H9 (cell line): Measurements from ENCODE around the gene UBE4B. TPM values are rescaled to one million over a fixed set of nuclear protein-coding genes. Genes with fewer than 3 reads are reported as not detected.

Experiments
- DNase-seq: peaks from one replicate; pipeline ENCODE4 v3.0.0-alpha.2; 2017
- H2AFZ ChIP-seq: one replicate; pipeline ENCODE4 v1.6.1; 2013; ENCODE audit warnings: mild to moderate bottlenecking, low read length, control low read depth, moderate library complexity
- H2AK5ac ChIP-seq: 2 replicates; pipeline ENCODE4 v1.6.1; 2013; ENCODE audit warnings: low read length, control low read depth, mixed read lengths; ENCODE audit not compliant: insufficient read length
- H2BK120ac ChIP-seq: one replicate; pipeline ENCODE4 v1.6.1; 2013; ENCODE audit warnings: low read depth, mild to moderate bottlenecking, low read length, control low read depth, inconsistent platforms; ENCODE audit not compliant: poor library complexity, severe bottlenecking
- H2BK12ac ChIP-seq: 2 replicates; pipeline ENCODE4 v1.6.1; 2013; ENCODE audit warnings: low read length, control low read depth, mixed read lengths, low read depth; ENCODE audit not compliant: insufficient read length
- H2BK15ac ChIP-seq: 2 replicates; pipeline ENCODE4 v1.6.1; 2013; ENCODE audit warnings: low read depth, low read length, control low read depth
- H2BK20ac ChIP-seq: one replicate; pipeline ENCODE4 v1.6.1; 2013; ENCODE audit warnings: low read depth, mild to moderate bottlenecking, low read length, control low read depth, inconsistent platforms; ENCODE audit not compliant: poor library complexity, severe bottlenecking
- H2BK5ac ChIP-seq: 2 replicates; pipeline ENCODE4 v1.6.1; 2013; ENCODE audit warnings: low read length, control low read depth, mixed read lengths; ENCODE audit not compliant: insufficient read length
- H3K14ac ChIP-seq: 2 replicates; pipeline ENCODE4 v1.6.1; 2013; ENCODE audit warnings: low read length, control low read depth; ENCODE audit not compliant: insufficient read depth
- H3K18ac ChIP-seq: 2 replicates; pipeline ENCODE4 v1.6.1; 2013; ENCODE audit warnings: low read depth, mild to moderate bottlenecking, mixed read lengths, low read length, control low read depth; ENCODE audit not compliant: insufficient read length
- H3K23ac ChIP-seq: 2 replicates; pipeline ENCODE4 v1.6.1; 2013; ENCODE audit warnings: low read length, control low read depth, mixed read lengths, low read depth; ENCODE audit not compliant: insufficient read length
- H3K23me2 ChIP-seq: 2 replicates; pipeline ENCODE4 v1.6.1; 2013; ENCODE audit warnings: low read depth, mild to moderate bottlenecking, mixed read lengths, low read length, control low read depth; ENCODE audit not compliant: insufficient read length, poor library complexity, severe bottlenecking
- H3K27ac ChIP-seq: 2 replicates; pipeline ENCODE4 v1.5.1; 2013; ENCODE audit warnings: low read length, control low read depth, mixed read lengths, low read depth; ENCODE audit not compliant: insufficient read length
- H3K27me3 ChIP-seq: 2 replicates; pipeline ENCODE4 v1.6.1; 2013; ENCODE audit warnings: low read length, control low read depth, inconsistent platforms; ENCODE audit not compliant: insufficient read depth
- H3K4ac ChIP-seq: 2 replicates; pipeline ENCODE4 v1.6.1; 2013; ENCODE audit warnings: low read depth, mild to moderate bottlenecking, control low read depth, inconsistent platforms, low read length, moderate library complexity
- H3K4me1 ChIP-seq: 2 replicates; pipeline ENCODE4 v1.6.1; 2013; ENCODE audit warnings: low read length, control low read depth, inconsistent platforms; ENCODE audit not compliant: insufficient read depth
- H3K4me2 ChIP-seq: 2 replicates; pipeline ENCODE4 v1.6.1; 2013; ENCODE audit warnings: low read length, control low read depth, mixed read lengths; ENCODE audit not compliant: insufficient read length, insufficient read depth
- H3K56ac ChIP-seq: 2 replicates; pipeline ENCODE4 v1.6.1; 2013; ENCODE audit warnings: low read depth, mild to moderate bottlenecking, mixed read lengths, low read length, control low read depth; ENCODE audit not compliant: insufficient read length
- H3K79me1 ChIP-seq: 2 replicates; pipeline ENCODE4 v1.6.1; 2013; ENCODE audit warnings: low read depth, mild to moderate bottlenecking, moderate library complexity, low read length, control low read depth, inconsistent platforms; ENCODE audit not compliant: insufficient read depth, poor library complexity, severe bottlenecking
- H3K79me2 ChIP-seq: 2 replicates; pipeline ENCODE4 v1.6.1; 2013; ENCODE audit warnings: low read length, control low read depth, inconsistent platforms; ENCODE audit not compliant: insufficient read depth
- H3K9ac ChIP-seq: 2 replicates; pipeline ENCODE4 v1.6.1; 2013; ENCODE audit warnings: low read length, control low read depth, mixed read lengths; ENCODE audit not compliant: insufficient read length; ENCODE audit errors: extremely low read depth
- H3K9me3 ChIP-seq: one replicate; pipeline ENCODE4 v1.6.1; 2013; ENCODE audit warnings: low read depth, low read length, inconsistent platforms; ENCODE audit not compliant: control insufficient read depth
- H3T11ph ChIP-seq: one replicate; pipeline ENCODE4 v1.6.1; 2013; ENCODE audit warnings: mild to moderate bottlenecking, low read length, control low read depth, inconsistent platforms
- H4K20me1 ChIP-seq: one replicate; pipeline ENCODE4 v1.6.1; 2013; ENCODE audit not compliant: control insufficient read depth, insufficient read length, insufficient read depth
- H4K5ac ChIP-seq: 2 replicates; pipeline ENCODE4 v1.6.1; 2013; ENCODE audit warnings: low read depth, mild to moderate bottlenecking, mixed read lengths, low read length, control low read depth; ENCODE audit not compliant: insufficient read length
- H4K8ac ChIP-seq: replicated peaks from 2 replicates; pipeline ENCODE4 v1.6.1; 2013; ENCODE audit warnings: low read length, control low read depth, mixed read lengths, low read depth; ENCODE audit not compliant: insufficient read length
- H4K91ac ChIP-seq: 2 replicates; pipeline ENCODE4 v1.6.1; 2013; ENCODE audit warnings: low read depth, mild to moderate bottlenecking, moderate library complexity, mixed read lengths, low read length, control low read depth; ENCODE audit not compliant: insufficient read length
- H3K27ac Mint-ChIP-seq, 3 experiments: 2 replicates in 2 of 3; 3 replicates in 1 of 3; pipeline ENCODE4 v1.8.0; 2020 to 2021; ENCODE audit warnings: mixed read lengths in 3 of 3, mild to moderate bottlenecking in 1 of 3, moderate library complexity in 1 of 3
- H3K27me3 Mint-ChIP-seq: 2 replicates; pipeline ENCODE4 v1.8.0; 2021; ENCODE audit warnings: low read depth, mild to moderate bottlenecking, moderate library complexity, mixed read lengths
- H3K36me3 Mint-ChIP-seq, 3 experiments: 2 replicates in 2 of 3; 3 replicates in 1 of 3; pipeline ENCODE4 v1.8.0; 2020 to 2021; ENCODE audit warnings: low read depth in 3 of 3, mixed read lengths in 3 of 3; ENCODE audit not compliant: insufficient read depth in 1 of 3
- H3K4me1 Mint-ChIP-seq, 2 experiments: 2 replicates each; pipeline ENCODE4 v1.8.0; 2020; ENCODE audit warnings: mixed read lengths in 2 of 2
- H3K4me3 Mint-ChIP-seq, 2 experiments: 2 replicates in 1 of 2; 3 replicates in 1 of 2; pipeline ENCODE4 v1.8.0; 2020 to 2021; ENCODE audit warnings: mild to moderate bottlenecking in 2 of 2, mixed read lengths in 2 of 2, moderate library complexity in 1 of 2
- H3K9me3 Mint-ChIP-seq, 2 experiments: 2 replicates in 1 of 2; 3 replicates in 1 of 2; pipeline ENCODE4 v1.8.0; 2020; ENCODE audit warnings: mild to moderate bottlenecking in 2 of 2, mixed read lengths in 2 of 2, moderate library complexity in 1 of 2
- WGBS: extraction: QIAGEN DNeasy Blood & Tissue Kit; methylation state at CpG from one replicate; pipeline ENCODE4 v1.1.7; 2013; ENCODE audit warnings: missing lambda C conversion rate, low lambda C conversion rate, mixed read lengths; ENCODE audit not compliant: insufficient read length; ENCODE audit errors: extremely low coverage; 5-methylcytosine and 5-hydroxymethylcytosine counted together
- total RNA-seq: library from RNA; stranded (reverse); gene quantifications from 2 replicates; pipeline ENCODE4 v1.2.1, GENCODE V29; 2021
- TF ChIP-seq, protein P1 (sequence below): fragments of 200-600 bp; sonication (generic); conservative IDR thresholded peaks from 3 replicates; pipeline ENCODE4 v1.8.0; 2021; ENCODE audit warnings: antibody characterized with exemption, mild to moderate bottlenecking

The UBE4B gene
- total RNA-seq, 1 experiment from 2014 or later = 67.6 TPM

DNA sequence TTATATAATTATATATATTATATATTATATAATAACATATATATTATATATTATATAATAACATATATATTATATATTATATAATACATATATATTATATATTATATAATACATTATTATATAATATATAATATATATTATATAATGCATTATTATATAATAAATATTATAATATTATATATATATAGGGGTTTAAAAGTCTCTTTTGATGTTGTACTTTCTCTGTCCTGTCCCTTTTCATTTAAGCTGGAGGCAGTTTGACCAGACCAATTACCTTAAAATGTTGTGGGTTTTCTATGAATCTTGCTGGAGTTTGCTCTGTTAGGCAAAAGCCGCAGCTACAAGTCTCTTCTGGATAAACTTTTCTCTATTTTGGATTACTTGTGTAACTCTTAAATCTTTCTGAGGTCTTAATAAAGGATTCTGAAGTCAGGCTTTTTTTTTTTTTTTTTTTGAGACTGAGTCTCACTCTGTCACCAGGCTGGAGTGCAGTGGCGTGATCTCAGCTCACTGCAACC, 155.4 kb downstream of the UBE4B start:
- H3K4me1 Mint-ChIP-seq = no peaks in the 10 kb centered on the region
- WGBS = no CpG with 5 or more reads among the region's 2 CpGs

More for the DNA sequence above, 155.4 kb downstream of the UBE4B start:
- Mint-ChIP-seq H3K27me3 (no peaks in the 10 kb centered on the region), H3K9me3 (peaks cover 4 to 8% of the 10 kb centered on the region in 2 experiments; a peak in 4 of 5 replicates), H3K27ac (no peak overlapping the region), H3K4me3 (no peak overlapping the region), H3K36me3 (no peaks in the 10 kb centered on the region)
- no peak overlapping the region for H2BK20ac ChIP-seq
- no peak for DNase-seq
- no peak overlapping the region for H2BK15ac ChIP-seq
- H3K79me1 ChIP-seq = no peaks in the 10 kb centered on the region
- H3K27me3 ChIP-seq = no peaks in the 10 kb centered on the region
- no peak overlapping the region for H3K14ac ChIP-seq
- no peak overlapping the region for H3K4ac ChIP-seq
- H4K8ac ChIP-seq = no peak overlapping the region
- H2AFZ ChIP-seq = no peak overlapping the region
- no peak overlapping the region for H3K23ac ChIP-seq
- H4K5ac ChIP-seq = no peak overlapping the region
- no peak overlapping the region for H2BK5ac ChIP-seq
- H3K79me2 ChIP-seq = no peaks in the 10 kb centered on the region
- no peak overlapping the region for H2BK120ac ChIP-seq
- no peak overlapping the region for H3K4me2 ChIP-seq
- no peak overlapping the region for H3K27ac ChIP-seq
- H3K23me2 ChIP-seq = no peaks in the 10 kb centered on the region
- no peak overlapping the region for H3K18ac ChIP-seq
- H3K9ac ChIP-seq = no peak overlapping the region
- no peak overlapping the region for H3T11ph ChIP-seq
- H2AK5ac ChIP-seq = no peak overlapping the region
- no peak overlapping the region for H2BK12ac ChIP-seq
- H4K91ac ChIP-seq = no peak overlapping the region
- no peaks in the 10 kb centered on the region for H3K4me1 ChIP-seq
- H3K56ac ChIP-seq = no peak overlapping the region
- no peaks in the 10 kb centered on the region for H3K9me3 ChIP-seq
- no peaks in the 10 kb centered on the region for H4K20me1 ChIP-seq
- TF ChIP-seq, protein P1, sequence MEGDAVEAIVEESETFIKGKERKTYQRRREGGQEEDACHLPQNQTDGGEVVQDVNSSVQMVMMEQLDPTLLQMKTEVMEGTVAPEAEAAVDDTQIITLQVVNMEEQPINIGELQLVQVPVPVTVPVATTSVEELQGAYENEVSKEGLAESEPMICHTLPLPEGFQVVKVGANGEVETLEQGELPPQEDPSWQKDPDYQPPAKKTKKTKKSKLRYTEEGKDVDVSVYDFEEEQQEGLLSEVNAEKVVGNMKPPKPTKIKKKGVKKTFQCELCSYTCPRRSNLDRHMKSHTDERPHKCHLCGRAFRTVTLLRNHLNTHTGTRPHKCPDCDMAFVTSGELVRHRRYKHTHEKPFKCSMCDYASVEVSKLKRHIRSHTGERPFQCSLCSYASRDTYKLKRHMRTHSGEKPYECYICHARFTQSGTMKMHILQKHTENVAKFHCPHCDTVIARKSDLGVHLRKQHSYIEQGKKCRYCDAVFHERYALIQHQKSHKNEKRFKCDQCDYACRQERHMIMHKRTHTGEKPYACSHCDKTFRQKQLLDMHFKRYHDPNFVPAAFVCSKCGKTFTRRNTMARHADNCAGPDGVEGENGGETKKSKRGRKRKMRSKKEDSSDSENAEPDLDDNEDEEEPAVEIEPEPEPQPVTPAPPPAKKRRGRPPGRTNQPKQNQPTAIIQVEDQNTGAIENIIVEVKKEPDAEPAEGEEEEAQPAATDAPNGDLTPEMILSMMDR = no peak
